PFSK-1 (cell line): ENCODE measurements around the gene FAM83C.

ENCODE experiments used
- POLR2AphosphoS5 ChIP-seq: IDR thresholded peaks from 2 replicates; pipeline ENCODE4 v1.6.1; 2012; ENCODE audit warnings: low read depth, mild to moderate bottlenecking, control low read depth, low read length, moderate library complexity
- REST ChIP-seq, 2 experiments: IDR thresholded peaks; 2 replicates each; pipeline versions ENCODE4 v1.6.1 to v1.8.0; 2011 to 2012; ENCODE audit warnings: low read depth in 2 of 2, low read length in 2 of 2, control low read depth in 1 of 2, inconsistent platforms in 1 of 2, mild to moderate bottlenecking in 1 of 2, moderate library complexity in 1 of 2; ENCODE audit not compliant: insufficient read depth in 1 of 2

- TF ChIP-seq POLR2AphosphoS5, result no peak
- no peak for TF ChIP-seq REST (IDR thresholded peaks at IDR 0.05; ENCODE audit: insufficient read depth in 1 of 2, low read depth in 2 of 2, low read length in 2 of 2)
These were observed 7.6 kb upstream of the FAM83C start for GRCh38 chr20:35299780-35300179.
